Mesenchymal stem cell (in vitro differentiated cells and primary cell): ENCODE data around the gene GPSM1.

ENCODE experiments used
- DNase-seq: peaks from one replicate; pipeline ENCODE4 v3.0.0-alpha.2; 2013
- H2AFZ ChIP-seq: one replicate; pipeline ENCODE4 v1.6.1; 2013; ENCODE audit warnings: low read depth, mild to moderate bottlenecking, control low read depth, inconsistent platforms, low read length, moderate library complexity
- H2AK5ac ChIP-seq: 2 replicates; pipeline ENCODE4 v1.6.1; 2013; ENCODE audit warnings: low read length, moderate library complexity, mild to moderate bottlenecking, inconsistent platforms; ENCODE audit not compliant: severe bottlenecking
- H2BK120ac ChIP-seq: one replicate; pipeline ENCODE4 v1.6.1; 2013; ENCODE audit warnings: low read depth, mild to moderate bottlenecking, inconsistent platforms, low read length, moderate library complexity
- H2BK12ac ChIP-seq, 2 experiments: one replicate each; pipeline ENCODE4 v1.6.1; 2013; ENCODE audit warnings: inconsistent platforms in 2 of 2, low read length in 2 of 2, mild to moderate bottlenecking in 2 of 2, moderate library complexity in 2 of 2, control low read depth in 1 of 2
- H2BK15ac ChIP-seq: one replicate; pipeline ENCODE4 v1.6.1; 2013; ENCODE audit warnings: mild to moderate bottlenecking, low read depth, inconsistent platforms; ENCODE audit not compliant: poor library complexity, severe bottlenecking
- H2BK5ac ChIP-seq: 2 replicates; pipeline ENCODE4 v1.6.1; 2013; ENCODE audit warnings: low read depth, mild to moderate bottlenecking, low read length, control low read depth, inconsistent platforms; ENCODE audit not compliant: poor library complexity, severe bottlenecking
- H3K14ac ChIP-seq, 2 experiments: one replicate each; pipeline ENCODE4 v1.6.1; 2013; ENCODE audit warnings: inconsistent platforms in 2 of 2, low read length in 2 of 2, control low read depth in 1 of 2, mild to moderate bottlenecking in 1 of 2, moderate library complexity in 1 of 2
- H3K18ac ChIP-seq, 2 experiments: one replicate each; pipeline ENCODE4 v1.6.1; 2013; ENCODE audit warnings: inconsistent platforms in 2 of 2, low read length in 2 of 2, control low read depth in 1 of 2, low read depth in 1 of 2, mild to moderate bottlenecking in 1 of 2
- H3K23ac ChIP-seq, 2 experiments: one replicate each; pipeline ENCODE4 v1.6.1; 2013; ENCODE audit warnings: inconsistent platforms in 2 of 2, low read length in 2 of 2, mild to moderate bottlenecking in 2 of 2, moderate library complexity in 2 of 2, control low read depth in 1 of 2
- H3K27ac ChIP-seq: 2 replicates; pipeline ENCODE4 v1.5.1; 2013; ENCODE audit warnings: mild to moderate bottlenecking, moderate library complexity, low read length, control low read depth, inconsistent platforms; ENCODE audit not compliant: poor library complexity, severe bottlenecking
- H3K27me3 ChIP-seq, 2 experiments: 2 replicates each; pipeline versions ENCODE4 v1.6.1 to v1.7.0; 2013; ENCODE audit warnings: low read length in 2 of 2, mild to moderate bottlenecking in 2 of 2, moderate library complexity in 2 of 2, control low read depth in 1 of 2, inconsistent platforms in 1 of 2; ENCODE audit not compliant: control insufficient read depth in 1 of 2, insufficient read depth in 1 of 2
- H3K36me3 ChIP-seq, 2 experiments: 2 replicates each; pipeline versions ENCODE4 v1.6.1 to v1.7.0; 2013; ENCODE audit warnings: low read length in 2 of 2, control low read depth in 1 of 2, inconsistent platforms in 1 of 2, low read depth in 1 of 2, mild to moderate bottlenecking in 1 of 2; ENCODE audit not compliant: insufficient read depth in 2 of 2, control insufficient read depth in 1 of 2
- H3K4ac ChIP-seq, 2 experiments: one replicate each; pipeline ENCODE4 v1.6.1; 2013; ENCODE audit warnings: inconsistent platforms in 2 of 2, low read length in 2 of 2, mild to moderate bottlenecking in 2 of 2, moderate library complexity in 2 of 2, control low read depth in 1 of 2, low read depth in 1 of 2
- H3K4me1 ChIP-seq: 2 replicates; pipeline ENCODE4 v1.6.1; 2013; ENCODE audit warnings: low read depth, low read length, control low read depth; ENCODE audit not compliant: control insufficient read depth, insufficient read depth
- H3K4me2 ChIP-seq: 2 replicates; pipeline ENCODE4 v1.6.1; 2013; ENCODE audit warnings: low read length, mild to moderate bottlenecking, inconsistent platforms; ENCODE audit not compliant: poor library complexity, severe bottlenecking
- H3K4me3 ChIP-seq, 2 experiments: 2 replicates each; pipeline versions ENCODE4 v1.5.1 to v1.7.0; 2013; ENCODE audit warnings: low read length in 2 of 2, mild to moderate bottlenecking in 2 of 2, control low read depth in 1 of 2, low read depth in 1 of 2; ENCODE audit not compliant: insufficient read depth in 1 of 2
- H3K79me1 ChIP-seq: replicated peaks from 2 replicates; pipeline ENCODE4 v1.6.1; 2013; ENCODE audit warnings: mild to moderate bottlenecking, control low read depth, low read length, inconsistent platforms; ENCODE audit not compliant: poor library complexity, severe bottlenecking
- H3K9ac ChIP-seq: 2 replicates; pipeline ENCODE4 v1.7.0; 2013; ENCODE audit warnings: mild to moderate bottlenecking, low read length, moderate library complexity
- H3K9me3 ChIP-seq: 2 replicates; pipeline ENCODE4 v1.7.0; 2013; ENCODE audit warnings: mild to moderate bottlenecking, low read length; ENCODE audit not compliant: control insufficient read depth
- H4K8ac ChIP-seq: one replicate; pipeline ENCODE4 v1.6.1; 2013; ENCODE audit warnings: inconsistent platforms, mild to moderate bottlenecking, low read length, moderate library complexity
- H4K91ac ChIP-seq: one replicate; pipeline ENCODE4 v1.6.1; 2013; ENCODE audit warnings: mild to moderate bottlenecking, low read length, inconsistent platforms
- WGBS: methylation state at CpG from one replicate; pipeline ENCODE4 v1.1.7; 2013; ENCODE audit warnings: mixed read lengths; 5-methylcytosine and 5-hydroxymethylcytosine counted together

GPSM1 gene

GRCh38 chr9:136285501-136286358 is 41.6 kb upstream of the GPSM1 start:
- Histone ChIP-seq H3K18ac (no peak overlapping the region), H3K23ac (no peak overlapping the region), H2BK120ac (no peak overlapping the region), H3K4me3 (no peak overlapping the region), H4K91ac (no peak overlapping the region), H3K9ac (no peak overlapping the region), H3K4ac (no peak overlapping the region), H2AFZ (no peak overlapping the region), H2AK5ac (no peak overlapping the region), H3K79me1 (no peaks in the 10 kb centered on the region), H3K9me3 (no peaks in the 10 kb centered on the region), H2BK5ac (no peak overlapping the region), H4K8ac (no peak overlapping the region), H3K4me2 (no peak overlapping the region), H3K27me3 (peaks cover 4 to 57% of the 10 kb centered on the region in 2 experiments), H3K27ac (no peak overlapping the region), H2BK12ac (no peak overlapping the region), H2BK15ac (no peak overlapping the region), H3K4me1 (peaks cover 5% of the 10 kb centered on the region), H3K36me3 (no peaks in the 10 kb centered on the region), H3K14ac (no peak overlapping the region)
- DNase-seq = no peak
- 82% methylated on average over 28 of the region's 28 CpGs for WGBS

DNA sequence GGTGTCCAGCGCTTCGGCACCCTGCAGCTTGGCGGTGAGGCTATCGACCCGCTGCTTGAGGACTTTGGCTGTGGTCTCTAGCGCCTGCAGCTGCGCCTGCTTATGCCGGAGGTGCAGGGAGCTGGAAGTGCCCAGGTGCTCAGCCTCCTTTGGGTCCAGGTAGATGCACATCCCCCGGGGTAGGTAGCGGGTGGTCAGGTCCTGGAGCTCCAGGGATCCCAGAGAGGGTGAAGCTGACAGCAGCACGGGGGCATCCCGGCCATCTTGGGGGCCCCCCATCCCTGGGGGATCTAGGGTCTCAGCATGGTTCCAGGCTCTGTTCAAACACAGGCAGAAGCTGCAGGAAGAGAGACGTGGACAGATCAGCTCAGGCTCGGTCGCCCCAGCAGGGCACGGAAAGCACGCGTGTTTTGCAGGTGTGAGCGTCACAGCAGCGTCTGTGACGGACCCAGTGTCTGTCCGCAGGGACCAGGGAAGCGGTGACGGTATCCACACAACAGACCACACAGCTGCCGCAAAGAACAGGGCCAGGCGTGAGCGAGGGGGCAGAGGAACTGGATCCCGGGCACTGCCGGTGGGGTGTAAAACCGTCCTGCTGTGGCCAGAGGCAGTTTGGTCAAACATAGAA is 40.9 kb upstream of the GPSM1 start:
- H3K27me3 ChIP-seq = peaks cover 6 to 60% of the 10 kb centered on the region in 2 experiments
- H3K9me3 ChIP-seq = no peaks in the 10 kb centered on the region
- H3K18ac ChIP-seq = no peak overlapping the region
- 87% methylated on average over 30 of the region's 30 CpGs for WGBS
- no peak overlapping the region for H4K8ac ChIP-seq
- H2BK5ac ChIP-seq = no peak overlapping the region
- no peak overlapping the region for H2BK120ac ChIP-seq
- no peak overlapping the region for H2AK5ac ChIP-seq
- no peak overlapping the region for H3K4me3 ChIP-seq
- no peaks in the 10 kb centered on the region for H3K36me3 ChIP-seq
- H3K9ac ChIP-seq = no peak overlapping the region
- H3K4me2 ChIP-seq = no peak overlapping the region
- H2BK12ac ChIP-seq = no peak overlapping the region
- H3K27ac ChIP-seq = no peak overlapping the region
- H4K91ac ChIP-seq = peak overlapping the region; percentile 28
- H3K23ac ChIP-seq = no peak overlapping the region
- DNase-seq = no peak
- H2AFZ ChIP-seq = no peak overlapping the region
- H3K4ac ChIP-seq = no peak overlapping the region
- no peak overlapping the region for H2BK15ac ChIP-seq
- H3K14ac ChIP-seq = no peak overlapping the region
- peaks cover 5% of the 10 kb centered on the region for H3K4me1 ChIP-seq
- H3K79me1 ChIP-seq = no peaks in the 10 kb centered on the region

GRCh38 chr9:136286987-136287379 is 40.4 kb upstream of the GPSM1 start:
- Histone ChIP-seq H3K27ac (no peak overlapping the region), H2BK12ac (no peak overlapping the region), H3K4me3 (no peak overlapping the region), H2AK5ac (no peak overlapping the region), H2BK15ac (no peak overlapping the region), H2BK120ac (no peak overlapping the region), H3K36me3 (no peaks in the 10 kb centered on the region), H3K4ac (no peak overlapping the region), H3K14ac (no peak overlapping the region), H3K79me1 (no peaks in the 10 kb centered on the region), H3K4me1 (peaks cover 5% of the 10 kb centered on the region), H3K18ac (no peak overlapping the region), H3K23ac (no peak overlapping the region), H3K4me2 (no peak overlapping the region), H4K8ac (no peak overlapping the region), H4K91ac (no peak overlapping the region), H2BK5ac (no peak overlapping the region), H3K9ac (no peak overlapping the region), H3K27me3 (peaks cover 6 to 64% of the 10 kb centered on the region in 2 experiments), H3K9me3 (no peaks in the 10 kb centered on the region), H2AFZ (no peak overlapping the region)
- DNase-seq = no peak
- WGBS = 93% methylated on average over 13 of the region's 13 CpGs

GRCh38 chr9:136287960-136288753 is 39.2 kb upstream of the GPSM1 start:
- Histone ChIP-seq H3K18ac (no peak overlapping the region), H3K4ac (no peak overlapping the region), H2BK120ac (no peak overlapping the region), H2BK15ac (no peak overlapping the region), H4K8ac (no peak overlapping the region), H3K4me2 (no peak overlapping the region), H3K27me3 (peaks cover 6 to 62% of the 10 kb centered on the region in 2 experiments), H3K14ac (no peak overlapping the region), H3K9me3 (no peaks in the 10 kb centered on the region), H2AFZ (no peak overlapping the region), H3K23ac (no peak overlapping the region), H2BK12ac (no peak overlapping the region), H3K9ac (no peak overlapping the region), H3K79me1 (no peaks in the 10 kb centered on the region), H3K27ac (no peak overlapping the region), H2AK5ac (no peak overlapping the region), H3K4me3 (no peak overlapping the region), H3K36me3 (no peaks in the 10 kb centered on the region), H3K4me1 (peaks cover 3% of the 10 kb centered on the region), H2BK5ac (no peak overlapping the region), H4K91ac (no peak overlapping the region)
- no peak for DNase-seq
- WGBS = 69% methylated on average over 20 of the region's 21 CpGs
